K562 (cell line): Measurements from ENCODE around the gene SIGLEC15. TPM values are rescaled to one million over a fixed set of nuclear protein-coding genes. Genes with fewer than 3 reads are reported as not detected.

Experiments
- ATAC-seq: fragments of 200-7000 bp; cut with Tn5 transposase; 3 replicates; pipeline ENCODE4 v1.9.1; 2020; ENCODE audit warnings: moderate library complexity
- BruUV-seq: library from RNA; stranded (reverse); fragments of 400-500 nt; replicated peaks from 2 replicates; lab custom pipeline; 2021; lab: Mats Ljungman, UMichigan
- CTCF ChIA-PET: fragments of 300-600 bp; formaldehyde crosslinking; extraction: SDS; loops from one replicate; lab custom pipeline; 2021; ENCODE audit warnings: low intra/inter-chr PET ratio; lab: Yijun Ruan, JAX
- POLR2A ChIA-PET: fragments of 300-600, 350-650 bp; sonication (Branson Sonifier 250); formaldehyde crosslinking; extraction: SDS; loops from one replicate; lab custom pipeline; 2021; ENCODE audit warnings: antibody characterized with exemption, inconsistent platforms; lab: Yijun Ruan, JAX
- DNase-seq, 4 experiments: peaks; one replicate each; pipeline versions ENCODE4 v3.0.0 to v3.0.0-alpha.2; 2011 to 2018; ENCODE audit warnings: low spot score in 3 of 4, mixed read lengths in 3 of 4; ENCODE audit errors: extremely low read depth in 1 of 4
- FAIRE-seq: peaks from 2 replicates; lab custom pipeline; 2011; peaks lifted over from hg19 to GRCh38; lab: Jason Lieb, UNC
- H2AFZ ChIP-seq: 2 replicates; pipeline ENCODE4 v1.6.0; 2011; ENCODE audit warnings: low read depth, low read length, control low read depth, inconsistent platforms
- H3K27ac ChIP-seq: fragments of 200-600 bp; 3 replicates; pipeline ENCODE4 v1.8.0; 2011; ENCODE audit warnings: low read depth, mild to moderate bottlenecking, control low read depth, inconsistent platforms, low read length, moderate library complexity, mixed read lengths; ENCODE audit errors: extremely low read depth
- H3K27me3 ChIP-seq, 2 experiments: fragments of 300-600 bp in 1 of 2; 2 replicates in 1 of 2; 3 replicates in 1 of 2; pipeline versions ENCODE4 v1.6.0 to v1.8.0; 2011; ENCODE audit warnings: inconsistent platforms in 2 of 2, low read length in 2 of 2, mild to moderate bottlenecking in 1 of 2, mixed read lengths in 1 of 2, moderate library complexity in 1 of 2; ENCODE audit not compliant: control insufficient read depth in 2 of 2, insufficient read depth in 2 of 2
- H3K36me3 ChIP-seq: fragments of 300-600 bp; 3 replicates; pipeline ENCODE4 v1.8.0; 2011; ENCODE audit warnings: mild to moderate bottlenecking, low read length, inconsistent platforms; ENCODE audit not compliant: control insufficient read depth, insufficient read depth
- H3K4me1 ChIP-seq, 2 experiments: fragments of 200-600 bp in 1 of 2; replicated peaks in 1 of 2; 2 replicates in 1 of 2; 3 replicates in 1 of 2; pipeline versions ENCODE4 v1.5.1 to v1.8.0; 2011; ENCODE audit warnings: inconsistent platforms in 2 of 2, low read length in 2 of 2, mild to moderate bottlenecking in 1 of 2, mixed read lengths in 1 of 2, moderate library complexity in 1 of 2; ENCODE audit not compliant: control insufficient read depth in 2 of 2, insufficient read depth in 2 of 2
- H3K4me2 ChIP-seq: 2 replicates; pipeline ENCODE4 v1.6.1; 2011; ENCODE audit warnings: low read length, control low read depth, inconsistent platforms, mixed read lengths; ENCODE audit not compliant: insufficient read depth
- H3K4me3 ChIP-seq: fragments of 200-600 bp; sonication (generic), shearing (Covaris generic); 2 replicates; pipeline ENCODE4 v1.5.1; 2016; ENCODE audit warnings: control low read depth, inconsistent platforms
- H3K79me2 ChIP-seq: fragments of 200-600 bp; 3 replicates; pipeline ENCODE4 v1.8.0; 2011; ENCODE audit warnings: low read length, inconsistent platforms; ENCODE audit not compliant: control insufficient read depth, insufficient read depth
- H3K9ac ChIP-seq, 2 experiments: 2 replicates each; pipeline versions ENCODE4 v1.6.0 to v1.6.1; 2011; ENCODE audit warnings: low read depth in 2 of 2, low read length in 2 of 2, control low read depth in 1 of 2, inconsistent platforms in 1 of 2, mild to moderate bottlenecking in 1 of 2, mixed read lengths in 1 of 2; ENCODE audit not compliant: insufficient read depth in 1 of 2
- H3K9me1 ChIP-seq: one replicate; pipeline ENCODE4 v1.6.0; 2011; ENCODE audit warnings: inconsistent platforms, mild to moderate bottlenecking, low read length, moderate library complexity; ENCODE audit not compliant: control insufficient read depth, insufficient read depth
- H3K9me3 ChIP-seq: replicated peaks from 2 replicates; pipeline ENCODE4 v1.5.1; 2011; ENCODE audit warnings: low read depth, low read length, inconsistent platforms; ENCODE audit not compliant: control insufficient read depth, insufficient read depth
- H4K20me1 ChIP-seq: replicated peaks from 2 replicates; pipeline ENCODE4 v1.6.1; 2011; ENCODE audit warnings: low read length, inconsistent platforms, mixed read lengths; ENCODE audit not compliant: control insufficient read depth, insufficient read depth
- EGR1 ChIP-seq: fragments of 450-650 bp; conservative IDR thresholded peaks from 2 replicates; pipeline ENCODE4 v1.6.1; 2017; ENCODE audit warnings: mild to moderate bottlenecking
- FOXJ2 ChIP-seq: fragments of 200-800 bp; sonication (Bioruptor generic); IDR thresholded peaks from 2 replicates; pipeline ENCODE4 v1.6.1; 2016; ENCODE audit warnings: missing genetic modification characterization, missing compliant biosample characterization
- NCOA2 ChIP-seq, 2 experiments: fragments of 450-650 bp; IDR thresholded peaks; 2 replicates each; pipeline ENCODE4 v1.6.1; 2018; ENCODE audit warnings: mild to moderate bottlenecking in 2 of 2, moderate library complexity in 1 of 2; ENCODE audit not compliant: partially characterized antibody in 2 of 2
- RBM25 ChIP-seq: fragments of 200-400 bp; formaldehyde crosslinking; IDR thresholded peaks from 2 replicates; pipeline ENCODE4 v1.6.1; 2018; ENCODE audit warnings: low read length, low read depth, moderate library complexity; ENCODE audit not compliant: severe bottlenecking
- SETDB1 ChIP-seq: IDR thresholded peaks from one replicate; pipeline ENCODE4 v1.6.1; 2012; ENCODE audit warnings: low read length, control low read depth, inconsistent platforms
- SUPT5H ChIP-seq: fragments of 450-650 bp; IDR thresholded peaks from 2 replicates; pipeline ENCODE4 v1.6.1; 2016
- TAF9B ChIP-seq: fragments of 450-650 bp; IDR thresholded peaks from 2 replicates; pipeline ENCODE4 v1.6.1; 2018; ENCODE audit warnings: mild to moderate bottlenecking; ENCODE audit not compliant: partially characterized antibody
- ZNF133 ChIP-seq: fragments of 250-450 bp; sonication (Bioruptor Pico); IDR thresholded peaks from 2 replicates; pipeline ENCODE4 v1.4.0; 2020; ENCODE audit warnings: mild to moderate bottlenecking
- WGBS: fragments of 100-300 bp; shearing (Covaris generic); methylation state at CpG from one replicate; pipeline ENCODE4 v1.1.6; 2016; ENCODE audit warnings: low coverage, mixed read lengths; ENCODE audit not compliant: insufficient coverage; ENCODE audit errors: missing lambda C conversion rate; 5-methylcytosine and 5-hydroxymethylcytosine counted together
- in situ Hi-C: fragments of 300-500 bp; cut with MboI; formaldehyde crosslinking; loops from 4 replicates; pipeline ENCODE4 v1.15.0; 2018; ENCODE audit warnings: inconsistent platforms, mixed read lengths
- intact Hi-C: fragments of 100-400 bp; cut with micrococcal nuclease; formaldehyde crosslinking; loops from 2 replicates; pipeline ENCODE4 v1.14.2; 2022
- polyA plus RNA-seq, 8 experiments: library from polyadenylated mRNA; depleted of rRNA in 4 of 8; stranded (reverse) in 5 of 8; unstranded in 3 of 8; fragments of >200 nt; fragmentation: Nextera tagmentation in 2 of 8; fragmentation: Illumina TruSeq in 1 of 8; extraction: Ambion mirVana in 2 of 8; extraction: Trizol in 1 of 8; gene quantifications; 2 replicates each; pipeline versions ENCODE4 v1.2.1 to v1.2.3, GENCODE V29; 2011 to 2014; ENCODE audit warnings: inconsistent platforms in 1 of 8, missing spikeins in 1 of 8
- total RNA-seq, 7 experiments: library from RNA; depleted of rRNA in 6 of 7; stranded (reverse); fragments of >200 nt in 6 of 7; fragmentation: Illumina TruSeq in 2 of 7; extraction: Trizol in 2 of 7; gene quantifications; 2 replicates each; pipeline versions ENCODE4 v1.2.1 to v1.2.3, GENCODE V29; 2011 to 2021; ENCODE audit warnings: low replicate concordance in 1 of 7
- TF ChIP-seq, protein P1 (sequence below), 3 experiments: IDR thresholded peaks in 2 of 3; conservative IDR thresholded peaks in 1 of 3; 2 replicates each; pipeline ENCODE4 v1.5.1; 2011 to 2012; ENCODE audit warnings: low read length in 3 of 3, mild to moderate bottlenecking in 3 of 3, control low read depth in 2 of 3, improper control_type of control experiment in 1 of 3, inconsistent platforms in 1 of 3, low read depth in 1 of 3, mixed read lengths in 1 of 3, moderate library complexity in 1 of 3; ENCODE audit not compliant: insufficient read depth in 2 of 3

SIGLEC15 gene
- total and polyA plus RNA-seq, 9 of the 15 experiments (the other 6 are each of a cell fraction or from before 2014, with no cell fraction given), result not detected

- 86% methylated on average over 3 of the region's 3 CpGs for WGBS
- ChIA-PET CTCF (interaction anchor here (0.7 kb wide), 1 partner anchor 213 kb away, joined by 3 read pairs; no protein-coding TSS in a partner anchor), POLR2A (interaction anchor here (0.8 kb wide), 1 partner anchor 32 kb away, joined by 5 read pairs; no protein-coding TSS in a partner anchor)
- Histone ChIP-seq H3K9me1 (no peaks in the 10 kb centered on the region), H2AFZ (no peak overlapping the region), H3K4me1 (peaks cover 0 to 2% of the 10 kb centered on the region in 2 experiments; a peak in 1 of 5 replicates), H3K27ac (no peak overlapping the region), H3K27me3 (no peaks in the 10 kb centered on the region), H3K4me2 (no peak overlapping the region), H3K4me3 (no peak overlapping the region)
- intact Hi-C loops, result no loop called here
- BruUV-seq, result no TSS peak
- FAIRE-seq, result no peak
- no peak for DNase-seq
- in situ Hi-C loops, result no loop called here
- TF ChIP-seq RBM25 (no peak), EGR1 (no peak), SETDB1 (no peak), SUPT5H (no peak), TAF9B (no peak), FOXJ2 (tag) (no peak), ZNF133 (CRISPR knock-in tag) (no peak), NCOA2 (IDR thresholded peaks at IDR 0.05; ENCODE audit: partially characterized antibody in 2 of 2) (no peak)
- TF ChIP-seq, protein P1, sequence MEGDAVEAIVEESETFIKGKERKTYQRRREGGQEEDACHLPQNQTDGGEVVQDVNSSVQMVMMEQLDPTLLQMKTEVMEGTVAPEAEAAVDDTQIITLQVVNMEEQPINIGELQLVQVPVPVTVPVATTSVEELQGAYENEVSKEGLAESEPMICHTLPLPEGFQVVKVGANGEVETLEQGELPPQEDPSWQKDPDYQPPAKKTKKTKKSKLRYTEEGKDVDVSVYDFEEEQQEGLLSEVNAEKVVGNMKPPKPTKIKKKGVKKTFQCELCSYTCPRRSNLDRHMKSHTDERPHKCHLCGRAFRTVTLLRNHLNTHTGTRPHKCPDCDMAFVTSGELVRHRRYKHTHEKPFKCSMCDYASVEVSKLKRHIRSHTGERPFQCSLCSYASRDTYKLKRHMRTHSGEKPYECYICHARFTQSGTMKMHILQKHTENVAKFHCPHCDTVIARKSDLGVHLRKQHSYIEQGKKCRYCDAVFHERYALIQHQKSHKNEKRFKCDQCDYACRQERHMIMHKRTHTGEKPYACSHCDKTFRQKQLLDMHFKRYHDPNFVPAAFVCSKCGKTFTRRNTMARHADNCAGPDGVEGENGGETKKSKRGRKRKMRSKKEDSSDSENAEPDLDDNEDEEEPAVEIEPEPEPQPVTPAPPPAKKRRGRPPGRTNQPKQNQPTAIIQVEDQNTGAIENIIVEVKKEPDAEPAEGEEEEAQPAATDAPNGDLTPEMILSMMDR (IDR thresholded peaks at IDR 0.05 in 2 of 3, conservative IDR thresholded peaks at IDR 0.05 in 1 of 3; ENCODE audit: insufficient read depth in 2 of 3, low read depth in 1 of 3, low read length in 3 of 3), result no peak
- TF ChIP-seq, all 486 proteins: peak for 0
- no peak for ATAC-seq
- H3K9ac ChIP-seq, result no peak overlapping the region
- peaks cover 46% of the 10 kb centered on the region; the same call in 2 of the 3 replicates for H3K36me3 ChIP-seq
- no peaks in the 10 kb centered on the region for H3K79me2 ChIP-seq
- H3K9me3 ChIP-seq, result no peaks in the 10 kb centered on the region
- no peaks in the 10 kb centered on the region; the same call in 1 of the 2 replicates for H4K20me1 ChIP-seq
Observed at GRCh38 chr18:45877403-45877802, 51.9 kb downstream of the SIGLEC15 start.
